ENCODE data around the gene PLXDC2.

Gene PLXDC2

DNA sequence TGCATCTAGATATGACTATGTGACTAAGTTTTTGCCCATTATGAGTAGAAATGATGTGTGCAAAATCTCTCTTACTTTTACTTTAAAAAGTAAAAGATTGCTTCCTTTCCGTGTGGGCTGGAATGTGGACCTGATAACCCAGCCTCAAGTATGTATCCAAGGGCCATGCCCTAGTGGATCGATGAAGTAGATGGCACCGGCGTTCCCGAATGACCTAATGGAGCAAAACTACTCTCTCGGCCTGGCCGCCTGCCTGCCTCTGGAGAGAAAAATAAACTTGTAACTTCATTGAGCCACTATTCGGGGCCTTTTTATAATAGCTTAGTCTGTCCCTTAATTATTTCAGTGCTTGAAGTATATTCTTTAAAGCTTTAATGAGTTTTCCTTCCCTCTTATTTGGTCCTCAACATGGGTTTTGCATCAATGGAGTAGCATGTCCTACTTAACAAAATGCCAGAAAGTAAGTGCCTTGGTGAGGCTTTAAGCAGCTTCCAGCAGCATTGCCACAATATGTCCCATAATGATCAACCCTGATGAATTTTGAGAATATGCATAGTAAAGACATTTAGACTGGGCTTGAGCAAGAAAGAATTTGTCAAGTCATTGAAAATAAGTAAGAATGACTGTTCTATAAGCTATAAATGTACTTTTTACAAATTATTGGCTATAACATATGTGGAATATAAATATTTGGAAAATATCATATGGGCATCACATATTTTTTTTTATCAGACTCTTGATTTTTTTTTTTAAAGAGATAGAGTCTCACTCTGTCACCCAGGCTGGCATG lies 61.4 kb downstream of the PLXDC2 start:
- WGBS (ENCODE audit: insufficient coverage, insufficient read length), result no CpG with 5 or more reads among the region's 8 CpGs
- Histone ChIP-seq H3K27ac (ENCODE audit: low read length) (no peak overlapping the region), H3K9me3 (ENCODE audit: control insufficient read depth, insufficient read depth, low read length) (no peaks in the 10 kb centered on the region), H3K4me3 (ENCODE audit: low read length) (no peak overlapping the region), H3K27me3 (ENCODE audit: control insufficient read depth, insufficient read depth, low read length) (no peaks in the 10 kb centered on the region), H3K4me1 (ENCODE audit: control insufficient read depth, insufficient read depth, low read length) (no peaks in the 10 kb centered on the region), H3K36me3 (ENCODE audit: control insufficient read depth, insufficient read depth, low read length) (no peaks in the 10 kb centered on the region)
- DNase-seq (ENCODE audit: low read depth, low spot score), result no peak

- H3K9me3 ChIP-seq (ENCODE audit: control insufficient read depth, insufficient read depth, low read length), result no peaks in the 10 kb centered on the region
- H3K4me1 ChIP-seq (ENCODE audit: control insufficient read depth, insufficient read depth, low read length), result no peaks in the 10 kb centered on the region
- H3K27ac ChIP-seq (ENCODE audit: low read length), result no peak overlapping the region
- DNase-seq (ENCODE audit: low read depth, low spot score), result no peak
- no peak overlapping the region for H3K4me3 ChIP-seq (ENCODE audit: low read length)
- 100% methylated on average over 2 of the region's 5 CpGs for WGBS (ENCODE audit: insufficient coverage, insufficient read length)
- no peaks in the 10 kb centered on the region for H3K36me3 ChIP-seq (ENCODE audit: control insufficient read depth, insufficient read depth, low read length)
- H3K27me3 ChIP-seq (ENCODE audit: control insufficient read depth, insufficient read depth, low read length), result no peaks in the 10 kb centered on the region
Observed at GRCh38 chr10:19882621-19883020, 66.4 kb downstream of the PLXDC2 start.

DNA sequence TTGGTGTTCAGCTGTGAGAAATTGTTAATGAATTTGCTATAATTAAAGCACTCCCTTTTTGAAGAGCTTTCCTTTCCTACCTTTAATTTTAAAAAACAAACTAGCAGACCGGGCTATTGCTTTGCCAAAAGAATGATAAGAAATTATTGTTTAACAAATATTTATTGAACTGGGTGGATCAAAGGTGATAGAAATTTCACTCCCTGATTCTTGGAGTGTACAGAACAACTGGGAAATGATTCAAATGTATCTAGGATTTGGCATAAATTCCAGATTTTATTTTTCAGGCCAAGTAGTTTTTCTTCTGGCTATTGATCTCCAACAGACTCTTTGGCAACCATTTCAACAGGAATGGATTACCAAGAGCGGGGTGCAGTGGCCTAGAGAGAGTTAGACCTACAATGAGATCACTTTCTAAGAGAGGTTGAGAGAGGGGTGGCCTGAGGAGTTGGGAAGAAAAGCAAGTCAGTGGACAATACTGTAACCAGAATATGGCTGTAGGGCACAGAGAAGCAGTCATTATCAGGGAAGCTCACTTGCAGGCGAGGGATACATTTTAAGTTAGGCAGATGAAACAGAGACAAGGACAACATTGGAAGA lies 71.9 kb downstream of the PLXDC2 start:
- Histone ChIP-seq H3K36me3 (ENCODE audit: control insufficient read depth, insufficient read depth, low read length) (no peaks in the 10 kb centered on the region), H3K27me3 (ENCODE audit: control insufficient read depth, insufficient read depth, low read length) (no peaks in the 10 kb centered on the region), H3K9me3 (ENCODE audit: control insufficient read depth, insufficient read depth, low read length) (no peaks in the 10 kb centered on the region), H3K27ac (ENCODE audit: low read length) (no peak overlapping the region), H3K4me3 (ENCODE audit: low read length) (no peak overlapping the region), H3K4me1 (ENCODE audit: control insufficient read depth, insufficient read depth, low read length) (no peaks in the 10 kb centered on the region)
- no peak for DNase-seq (ENCODE audit: low read depth, low spot score)
- WGBS (ENCODE audit: insufficient coverage, insufficient read length), result no CpG with 5 or more reads among the region's 3 CpGs

- H3K27ac ChIP-seq (ENCODE audit: low read length), result no peak overlapping the region
- H3K27me3 ChIP-seq (ENCODE audit: control insufficient read depth, insufficient read depth, low read length), result no peaks in the 10 kb centered on the region
- WGBS (ENCODE audit: insufficient coverage, insufficient read length), result 100% methylated on average over 1 of the region's 2 CpGs
- no peaks in the 10 kb centered on the region for H3K4me1 ChIP-seq (ENCODE audit: control insufficient read depth, insufficient read depth, low read length)
- H3K36me3 ChIP-seq (ENCODE audit: control insufficient read depth, insufficient read depth, low read length), result no peaks in the 10 kb centered on the region
- H3K9me3 ChIP-seq (ENCODE audit: control insufficient read depth, insufficient read depth, low read length), result no peaks in the 10 kb centered on the region
- no peak for DNase-seq (ENCODE audit: low read depth, low spot score)
- H3K4me3 ChIP-seq (ENCODE audit: low read length), result no peak overlapping the region
Observed at GRCh38 chr10:19889256-19889655, 73.0 kb downstream of the PLXDC2 start.

DNA sequence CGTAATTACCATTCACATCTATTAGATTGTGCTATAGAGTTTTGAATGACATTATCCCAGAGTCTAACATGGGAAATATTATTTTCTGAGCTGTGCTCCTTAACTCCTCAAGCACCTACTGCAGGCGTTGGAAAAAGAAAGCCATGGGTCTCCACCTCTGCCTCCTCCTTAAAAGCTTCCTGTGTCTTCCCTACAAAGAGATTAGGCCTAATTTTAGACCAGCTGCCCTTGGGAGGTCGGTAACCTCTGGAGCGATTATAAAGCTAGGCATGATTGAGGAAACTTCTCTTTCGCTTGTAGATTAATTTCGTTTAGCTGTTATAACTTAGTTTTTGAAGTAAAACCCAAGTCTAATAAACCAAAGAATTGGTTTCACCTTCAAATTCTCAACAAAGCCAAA lies 75.2 kb downstream of the PLXDC2 start:
- H3K27me3 ChIP-seq (ENCODE audit: control insufficient read depth, insufficient read depth, low read length), result no peaks in the 10 kb centered on the region
- H3K9me3 ChIP-seq (ENCODE audit: control insufficient read depth, insufficient read depth, low read length), result no peaks in the 10 kb centered on the region
- H3K36me3 ChIP-seq (ENCODE audit: control insufficient read depth, insufficient read depth, low read length), result no peaks in the 10 kb centered on the region
- no peak overlapping the region for H3K4me3 ChIP-seq (ENCODE audit: low read length)
- no peak for DNase-seq (ENCODE audit: low read depth, low spot score)
- no peak overlapping the region for H3K27ac ChIP-seq (ENCODE audit: low read length)
- no peaks in the 10 kb centered on the region for H3K4me1 ChIP-seq (ENCODE audit: control insufficient read depth, insufficient read depth, low read length)
- WGBS (ENCODE audit: insufficient coverage, insufficient read length), result 100% methylated on average over 1 of the region's 6 CpGs

DNA sequence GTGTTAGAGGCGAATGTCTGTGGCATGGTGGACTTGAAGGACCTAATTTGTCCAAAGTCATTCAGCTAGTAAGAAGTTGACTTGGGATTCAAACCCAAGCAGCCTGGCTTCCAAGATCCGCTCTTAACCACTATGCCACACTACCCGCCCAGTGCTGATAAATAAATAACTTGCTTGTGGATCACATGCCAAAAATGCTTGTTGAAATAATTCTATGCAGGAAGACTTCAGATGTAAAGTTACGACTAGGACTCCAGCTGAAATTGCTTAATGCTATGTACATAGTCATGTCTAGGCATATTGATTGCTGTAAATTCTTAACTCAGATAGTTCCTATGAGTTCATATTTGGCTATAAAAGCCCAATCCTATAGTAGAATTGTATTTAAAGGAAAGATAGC lies 76.0 kb downstream of the PLXDC2 start:
- H3K27ac ChIP-seq (ENCODE audit: low read length), result no peak overlapping the region
- H3K4me1 ChIP-seq (ENCODE audit: control insufficient read depth, insufficient read depth, low read length), result no peaks in the 10 kb centered on the region
- H3K9me3 ChIP-seq (ENCODE audit: control insufficient read depth, insufficient read depth, low read length), result no peaks in the 10 kb centered on the region
- WGBS (ENCODE audit: insufficient coverage, insufficient read length), result no CpG with 5 or more reads among the region's 4 CpGs
- no peaks in the 10 kb centered on the region for H3K36me3 ChIP-seq (ENCODE audit: control insufficient read depth, insufficient read depth, low read length)
- no peak for DNase-seq (ENCODE audit: low read depth, low spot score)
- no peak overlapping the region for H3K4me3 ChIP-seq (ENCODE audit: low read length)
- H3K27me3 ChIP-seq (ENCODE audit: control insufficient read depth, insufficient read depth, low read length), result no peaks in the 10 kb centered on the region

DNA sequence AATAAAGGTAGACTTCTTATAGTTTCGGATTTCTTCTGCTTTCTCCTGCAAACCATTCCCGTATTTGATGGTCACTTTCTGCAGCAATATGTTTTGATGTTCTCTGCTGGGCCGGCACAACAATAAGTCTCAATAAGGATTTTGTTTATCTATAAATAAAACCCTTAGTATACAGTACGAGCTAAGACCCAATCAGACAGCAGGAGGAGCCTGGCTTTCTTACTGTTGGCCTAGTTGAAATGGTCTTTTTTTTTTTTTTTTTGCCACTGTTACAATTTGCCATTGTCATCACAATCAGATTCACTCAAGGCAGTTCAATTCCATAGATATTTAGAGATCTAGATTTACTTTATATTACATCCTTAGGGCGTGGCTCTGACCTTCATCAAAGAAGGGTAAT lies 76.4 kb downstream of the PLXDC2 start:
- H3K9me3 ChIP-seq (ENCODE audit: control insufficient read depth, insufficient read depth, low read length), result no peaks in the 10 kb centered on the region
- H3K36me3 ChIP-seq (ENCODE audit: control insufficient read depth, insufficient read depth, low read length), result no peaks in the 10 kb centered on the region
- H3K27ac ChIP-seq (ENCODE audit: low read length), result no peak overlapping the region
- no peak for DNase-seq (ENCODE audit: low read depth, low spot score)
- WGBS (ENCODE audit: insufficient coverage, insufficient read length), result no CpG with 5 or more reads among the region's 5 CpGs
- no peaks in the 10 kb centered on the region for H3K27me3 ChIP-seq (ENCODE audit: control insufficient read depth, insufficient read depth, low read length)
- no peak overlapping the region for H3K4me3 ChIP-seq (ENCODE audit: low read length)
- H3K4me1 ChIP-seq (ENCODE audit: control insufficient read depth, insufficient read depth, low read length), result no peaks in the 10 kb centered on the region

DNA sequence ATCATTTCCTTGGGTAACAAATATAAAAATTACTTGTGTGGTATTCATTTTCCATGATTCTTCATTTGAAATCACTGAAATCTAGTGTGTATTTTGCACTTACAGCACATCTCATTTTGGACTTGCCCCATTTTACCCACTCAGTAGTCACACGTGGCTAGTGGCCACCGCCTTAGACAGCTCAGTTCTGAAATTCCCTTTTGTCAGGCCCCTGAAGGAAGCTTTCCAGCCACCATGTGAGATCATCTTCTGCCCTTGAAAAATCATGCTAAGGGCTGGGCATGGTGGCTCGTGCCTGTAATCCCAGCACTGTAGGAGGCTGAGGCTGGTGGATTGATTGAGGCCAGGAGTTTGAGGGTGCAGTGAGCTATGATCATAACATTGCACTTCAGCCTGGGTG lies 79.3 kb downstream of the PLXDC2 start:
- Histone ChIP-seq H3K27ac (ENCODE audit: low read length) (no peak overlapping the region), H3K27me3 (ENCODE audit: control insufficient read depth, insufficient read depth, low read length) (no peaks in the 10 kb centered on the region), H3K9me3 (ENCODE audit: control insufficient read depth, insufficient read depth, low read length) (no peaks in the 10 kb centered on the region), H3K4me1 (ENCODE audit: control insufficient read depth, insufficient read depth, low read length) (no peaks in the 10 kb centered on the region), H3K36me3 (ENCODE audit: control insufficient read depth, insufficient read depth, low read length) (no peaks in the 10 kb centered on the region), H3K4me3 (ENCODE audit: low read length) (no peak overlapping the region)
- WGBS (ENCODE audit: insufficient coverage, insufficient read length), result no CpG with 5 or more reads among the region's 3 CpGs
- no peak for DNase-seq (ENCODE audit: low read depth, low spot score)

GRCh38 chr10:19902456-19902855 lies 86.2 kb downstream of the PLXDC2 start:
- no peak overlapping the region for H3K4me3 ChIP-seq (ENCODE audit: low read length)
- no peaks in the 10 kb centered on the region for H3K36me3 ChIP-seq (ENCODE audit: control insufficient read depth, insufficient read depth, low read length)
- no peaks in the 10 kb centered on the region for H3K9me3 ChIP-seq (ENCODE audit: control insufficient read depth, insufficient read depth, low read length)
- no peak overlapping the region for H3K27ac ChIP-seq (ENCODE audit: low read length)
- H3K4me1 ChIP-seq (ENCODE audit: control insufficient read depth, insufficient read depth, low read length), result peaks cover 3% of the 10 kb centered on the region
- DNase-seq (ENCODE audit: low read depth, low spot score), result no peak
- no CpG with 5 or more reads among the region's 2 CpGs for WGBS (ENCODE audit: insufficient coverage, insufficient read length)
- no peaks in the 10 kb centered on the region for H3K27me3 ChIP-seq (ENCODE audit: control insufficient read depth, insufficient read depth, low read length)

GRCh38 chr10:19904202-19904661 lies 88.0 kb downstream of the PLXDC2 start:
- no CpG with 5 or more reads among the region's 1 CpG for WGBS (ENCODE audit: insufficient coverage, insufficient read length)
- Histone ChIP-seq H3K27me3 (ENCODE audit: control insufficient read depth, insufficient read depth, low read length) (no peaks in the 10 kb centered on the region), H3K9me3 (ENCODE audit: control insufficient read depth, insufficient read depth, low read length) (no peaks in the 10 kb centered on the region), H3K27ac (ENCODE audit: low read length) (no peak overlapping the region), H3K4me1 (ENCODE audit: control insufficient read depth, insufficient read depth, low read length) (peaks cover 3% of the 10 kb centered on the region), H3K4me3 (ENCODE audit: low read length) (no peak overlapping the region), H3K36me3 (ENCODE audit: control insufficient read depth, insufficient read depth, low read length) (no peaks in the 10 kb centered on the region)
- DNase-seq (ENCODE audit: low read depth, low spot score), result no peak

Data from iPS DF 6.9 (cell line).